ENCODE results near the gene R3HDML.

The R3HDML gene

DNA sequence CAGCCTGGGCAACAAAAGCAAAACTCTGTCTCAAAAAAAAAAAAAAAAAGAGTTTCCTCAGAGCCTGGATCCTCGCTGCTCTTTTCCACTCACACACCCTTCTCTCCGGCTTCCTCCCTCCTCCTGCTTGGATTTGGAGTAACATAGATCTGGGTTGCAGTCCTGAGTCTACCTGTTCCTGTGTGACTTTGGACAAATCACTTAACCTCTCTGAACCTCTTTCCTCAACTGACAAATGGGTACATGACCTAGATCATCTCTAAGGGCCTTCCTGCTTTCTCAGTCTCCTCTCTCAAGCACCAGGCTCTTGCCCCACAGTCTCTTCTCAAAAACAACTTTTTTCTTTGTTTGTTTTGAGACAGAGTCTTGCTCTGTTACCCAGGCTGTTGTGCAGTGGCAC is 5.6 kb upstream of the R3HDML start:
- no peak overlapping the region for H3K4me3 ChIP-seq (ENCODE audit: low read depth, low read length)
- TF ChIP-seq, protein P1, sequence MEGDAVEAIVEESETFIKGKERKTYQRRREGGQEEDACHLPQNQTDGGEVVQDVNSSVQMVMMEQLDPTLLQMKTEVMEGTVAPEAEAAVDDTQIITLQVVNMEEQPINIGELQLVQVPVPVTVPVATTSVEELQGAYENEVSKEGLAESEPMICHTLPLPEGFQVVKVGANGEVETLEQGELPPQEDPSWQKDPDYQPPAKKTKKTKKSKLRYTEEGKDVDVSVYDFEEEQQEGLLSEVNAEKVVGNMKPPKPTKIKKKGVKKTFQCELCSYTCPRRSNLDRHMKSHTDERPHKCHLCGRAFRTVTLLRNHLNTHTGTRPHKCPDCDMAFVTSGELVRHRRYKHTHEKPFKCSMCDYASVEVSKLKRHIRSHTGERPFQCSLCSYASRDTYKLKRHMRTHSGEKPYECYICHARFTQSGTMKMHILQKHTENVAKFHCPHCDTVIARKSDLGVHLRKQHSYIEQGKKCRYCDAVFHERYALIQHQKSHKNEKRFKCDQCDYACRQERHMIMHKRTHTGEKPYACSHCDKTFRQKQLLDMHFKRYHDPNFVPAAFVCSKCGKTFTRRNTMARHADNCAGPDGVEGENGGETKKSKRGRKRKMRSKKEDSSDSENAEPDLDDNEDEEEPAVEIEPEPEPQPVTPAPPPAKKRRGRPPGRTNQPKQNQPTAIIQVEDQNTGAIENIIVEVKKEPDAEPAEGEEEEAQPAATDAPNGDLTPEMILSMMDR (IDR thresholded peaks at IDR 0.05; ENCODE audit: borderline replicate concordance, insufficient read depth, low read depth, low read length) = no peak

DNA sequence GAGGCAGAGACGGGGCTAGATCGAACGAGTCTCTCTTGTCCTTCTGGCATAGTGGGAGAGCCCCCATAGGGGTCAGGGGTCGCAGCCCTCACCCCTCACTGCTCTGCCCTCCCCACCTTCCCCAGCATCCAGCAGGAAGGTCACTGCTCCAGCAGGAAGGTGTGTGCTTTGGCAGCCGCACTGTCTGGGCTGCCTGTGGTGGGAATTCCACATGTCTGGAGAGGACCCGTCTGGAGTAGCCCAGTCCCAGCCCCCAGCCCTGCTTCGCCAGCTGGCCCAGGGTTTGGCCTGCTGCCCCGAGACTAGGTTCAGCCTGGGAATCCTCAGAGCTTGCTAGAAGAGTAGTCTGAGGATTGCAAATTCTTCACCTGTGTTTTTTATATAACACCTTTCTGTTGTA is 2.5 kb upstream of the R3HDML start:
- TF ChIP-seq, protein P1 (IDR thresholded peaks at IDR 0.05; ENCODE audit: borderline replicate concordance, insufficient read depth, low read depth, low read length) = no peak
- no peak overlapping the region for H3K4me3 ChIP-seq (ENCODE audit: low read depth, low read length)

- TF ChIP-seq, protein P1 (IDR thresholded peaks at IDR 0.05; ENCODE audit: borderline replicate concordance, insufficient read depth, low read depth, low read length) = no peak
- H3K4me3 ChIP-seq (ENCODE audit: low read depth, low read length) = no peak overlapping the region
Measured at GRCh38 chr20:44334709-44335108, 2.1 kb upstream of the R3HDML start.

GRCh38 chr20:44335675-44336074 is 1.2 kb upstream of the R3HDML start:
- H3K4me3 ChIP-seq (ENCODE audit: low read depth, low read length) = no peak overlapping the region
- TF ChIP-seq, protein P1 (IDR thresholded peaks at IDR 0.05; ENCODE audit: borderline replicate concordance, insufficient read depth, low read depth, low read length) = no peak

DNA sequence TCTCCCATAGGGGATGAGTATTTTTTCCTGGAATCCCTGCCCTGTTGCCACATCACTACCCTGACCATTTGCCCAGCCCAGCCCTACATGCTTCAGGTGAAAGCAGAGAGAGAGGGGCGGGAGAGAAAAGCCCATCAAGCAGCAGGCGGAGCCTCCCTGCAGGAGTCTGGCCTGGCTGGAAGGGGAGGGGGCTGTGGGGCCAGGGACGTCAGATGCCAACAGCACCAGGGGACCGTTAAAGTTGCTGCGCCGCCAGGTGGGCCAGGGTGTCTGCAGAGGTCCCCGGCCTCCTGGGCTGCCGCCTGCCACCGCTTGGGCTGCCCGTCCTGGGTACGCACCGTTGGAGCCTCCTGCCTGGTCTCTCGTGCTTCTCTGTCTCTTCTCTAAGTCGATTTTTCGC is 757 bp upstream of the R3HDML start:
- TF ChIP-seq, protein P1 (IDR thresholded peaks at IDR 0.05; ENCODE audit: borderline replicate concordance, insufficient read depth, low read depth, low read length) = no peak
- H3K4me3 ChIP-seq (ENCODE audit: low read depth, low read length) = no peak overlapping the region

DNA sequence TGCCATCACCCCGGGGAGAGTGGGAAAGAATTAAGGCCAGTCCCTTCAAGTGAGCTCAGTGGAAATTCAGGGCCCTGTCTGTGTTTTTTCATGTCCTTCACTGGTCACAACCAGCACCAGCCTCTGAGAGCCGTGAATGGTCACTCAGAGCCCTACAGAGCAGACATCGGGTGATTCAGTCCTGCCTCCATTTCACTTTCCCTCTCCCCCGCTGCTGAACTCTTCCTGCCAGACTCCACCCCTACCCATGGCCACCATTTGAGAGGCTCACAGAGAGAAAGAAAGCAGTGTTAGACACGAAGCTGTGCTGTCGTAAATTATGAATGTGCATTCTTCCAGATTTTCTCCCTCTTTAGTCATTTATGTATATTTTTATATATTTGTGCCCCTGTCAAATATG is 5.4 kb downstream of the R3HDML start:
- no peak overlapping the region for H3K4me3 ChIP-seq (ENCODE audit: low read depth, low read length)

DNA sequence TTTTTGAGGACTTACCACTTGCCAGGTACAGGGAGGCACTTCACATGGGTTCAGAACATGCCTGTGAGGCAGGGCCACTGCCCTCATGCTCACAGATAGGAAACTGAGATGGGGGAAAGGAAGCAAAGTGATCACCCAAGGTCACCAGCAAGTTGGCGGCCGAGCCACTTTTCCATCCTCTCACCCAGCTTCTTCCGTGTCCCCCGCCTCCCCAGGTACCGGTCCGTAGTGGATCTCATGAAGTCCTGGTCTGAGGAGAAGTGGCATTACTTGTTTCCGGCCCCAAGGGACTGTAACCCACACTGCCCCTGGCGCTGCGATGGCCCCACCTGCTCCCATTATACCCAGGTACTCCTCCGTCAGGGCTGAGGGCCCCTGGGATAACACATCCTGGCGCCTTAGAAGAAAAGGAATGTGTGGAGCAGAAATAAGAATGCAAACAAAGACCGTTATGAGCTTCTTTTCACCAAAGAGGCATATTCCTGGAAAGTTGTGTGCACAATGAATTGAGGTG is 6.4 kb downstream of the R3HDML start:
- TF ChIP-seq, protein P1 (IDR thresholded peaks at IDR 0.05; ENCODE audit: borderline replicate concordance, insufficient read depth, low read depth, low read length) = no peak
- H3K4me3 ChIP-seq (ENCODE audit: low read depth, low read length) = no peak overlapping the region

More for the DNA sequence above, 5.4 kb downstream of the R3HDML start:
- TF ChIP-seq, protein P1 (IDR thresholded peaks at IDR 0.05; ENCODE audit: borderline replicate concordance, insufficient read depth, low read depth, low read length) = no peak
